H1 (cell line): ENCODE results near the gene ALK. TPM values are rescaled to one million over a fixed set of nuclear protein-coding genes. Genes with fewer than 3 reads are reported as not detected.

Experiments
- SIX5 ChIP-seq: IDR thresholded peaks from 2 replicates; pipeline ENCODE4 v1.6.1; 2011; ENCODE audit warnings: mild to moderate bottlenecking, low read depth, low read length
- polyA plus RNA-seq, 7 experiments: library from polyadenylated mRNA; depleted of rRNA in 3 of 7; stranded (reverse) in 5 of 7; unstranded in 2 of 7; fragments of >200 nt in 5 of 7; fragments of 200-250 nt in 2 of 7; gene quantifications; 1 replicate in 5 of 7; 2 replicates in 1 of 7; 4 replicates in 1 of 7; pipeline versions ENCODE4 v1.2.1 to v1.2.3, GENCODE V29; 2011 to 2013; ENCODE audit warnings: missing spikeins in 2 of 7, mixed read lengths in 2 of 7
- total RNA-seq: library from RNA; stranded (reverse); fragmentation: NEBNext Ultra II Directional; extraction: Animal tissue kit (Norgen Biotek cat#: 25700); gene quantifications from 2 replicates; pipeline ENCODE4 v1.2.1, GENCODE V29; 2021

ALK gene
- total and polyA plus RNA-seq, 2 of the 8 experiments (the other 6 are each of a cell fraction or from before 2014, with no cell fraction given): 0.02 to 0.09 TPM

GRCh38 chr2:29443627-29444026 lies 477.8 kb downstream of the ALK start (continued):
- TF ChIP-seq SIX5: no peak
